T follicular helper cell (primary cell): ENCODE data around the gene PSORS1C1.

ENCODE experiments used
- DNase-seq: peaks from one replicate; pipeline ENCODE4 v3.0.0-alpha.2; 2020; ENCODE audit warnings: low read depth

The PSORS1C1 gene

GRCh38 chr6:31126396-31127175 is 12.0 kb downstream of the PSORS1C1 start:
- DNase-seq: no peak

- DNase-seq: peak; percentile 62
Measured at GRCh38 chr6:31128093-31128676, 13.6 kb downstream of the PSORS1C1 start.

- no peak for DNase-seq
Measured at GRCh38 chr6:31129130-31129529, 14.5 kb downstream of the PSORS1C1 start.

GRCh38 chr6:31130751-31131150 is 16.2 kb downstream of the PSORS1C1 start:
- DNase-seq: no peak

GRCh38 chr6:31131595-31131994 is 17.0 kb downstream of the PSORS1C1 start:
- DNase-seq: no peak

- no peak for DNase-seq
Measured at GRCh38 chr6:31132806-31133205, 18.2 kb downstream of the PSORS1C1 start.

- DNase-seq: no peak
Measured at GRCh38 chr6:31135710-31136109, 21.1 kb downstream of the PSORS1C1 start.

GRCh38 chr6:31138982-31139381 is 24.4 kb downstream of the PSORS1C1 start, which contains the start of gene PSORS1C2:
Gene PSORS1C2 (minus strand): TSS chr6:31139066. CDS start chr6:31139026, 40 bp downstream.
- DNase-seq: no peak

GRCh38 chr6:31139599-31139998 is 25.0 kb downstream of the PSORS1C1 start:
- no peak for DNase-seq

- no peak for DNase-seq
Measured at GRCh38 chr6:31140643-31141042, 26.0 kb downstream of the PSORS1C1 start.

- DNase-seq: no peak
Measured at GRCh38 chr6:31142361-31142761, 27.8 kb downstream of the PSORS1C1 start.

- DNase-seq: no peak
Measured at GRCh38 chr6:31143148-31143547, 28.5 kb downstream of the PSORS1C1 start.

- DNase-seq: no peak
Measured at GRCh38 chr6:31144296-31144969, 29.8 kb downstream of the PSORS1C1 start.

- DNase-seq: no peak
Measured at GRCh38 chr6:31144970-31145340, 30.4 kb downstream of the PSORS1C1 start.

- DNase-seq: no peak
Measured at GRCh38 chr6:31145386-31145785, 30.8 kb downstream of the PSORS1C1 start.

GRCh38 chr6:31149827-31150447 is 35.3 kb downstream of the PSORS1C1 start:
- DNase-seq: no peak

- no peak for DNase-seq
Measured at GRCh38 chr6:31152781-31153180, 38.2 kb downstream of the PSORS1C1 start.

- no peak for DNase-seq
Measured at GRCh38 chr6:31154436-31154835, 39.8 kb downstream of the PSORS1C1 start.

- no peak for DNase-seq
Measured at GRCh38 chr6:31156641-31157040, 42.0 kb downstream of the PSORS1C1 start.

- DNase-seq: no peak
Measured at GRCh38 chr6:31157513-31158139, 43.0 kb downstream of the PSORS1C1 start, which contains the start of gene CCHCR1. Gene CCHCR1 (minus strand): TSS chr6:31157802. CDS start chr6:31157600, 202 bp downstream.

GRCh38 chr6:31158140-31158862 is 43.7 kb downstream of the PSORS1C1 start, which contains the start of gene TCF19:
Gene TCF19 (plus strand): TSS chr6:31158589. CDS start chr6:31159470, 881 bp downstream.
- DNase-seq: peak; percentile 99
